Spinal cord (tissue), 10 donors: ENCODE results near the gene CYP4V2. TPM values are rescaled to one million over a fixed set of nuclear protein-coding genes. Genes with fewer than 3 reads are reported as not detected.

ENCODE experiments used
- DNase-seq, 6 donors: peaks; one replicate each; pipeline versions ENCODE4 v3.0.0 to v3.0.0-alpha.2; 2013 to 2015; ENCODE audit warnings: low spot score in 6 of 6, low read depth in 4 of 6
- H3K27ac ChIP-seq: one replicate; pipeline ENCODE4 v1.5.1; 2013; ENCODE audit warnings: low read depth, low read length, control low read depth
- H3K27me3 ChIP-seq: one replicate; pipeline ENCODE4 v1.6.1; 2013; ENCODE audit warnings: low read length; ENCODE audit not compliant: control insufficient read depth, insufficient read depth
- H3K36me3 ChIP-seq: one replicate; pipeline ENCODE4 v1.6.1; 2013; ENCODE audit warnings: low read length; ENCODE audit not compliant: control insufficient read depth, insufficient read depth
- H3K4me1 ChIP-seq: one replicate; pipeline ENCODE4 v1.6.1; 2013; ENCODE audit warnings: low read length; ENCODE audit not compliant: control insufficient read depth, insufficient read depth
- H3K4me3 ChIP-seq: one replicate; pipeline ENCODE4 v1.5.1; 2013; ENCODE audit warnings: low read depth, low read length, control low read depth
- H3K9me3 ChIP-seq: one replicate; pipeline ENCODE4 v1.6.1; 2013; ENCODE audit warnings: low read length; ENCODE audit not compliant: control insufficient read depth, insufficient read depth
- WGBS: methylation state at CpG from one replicate; pipeline ENCODE4 v1.1.5; 2013; ENCODE audit warnings: missing lambda C conversion rate; ENCODE audit not compliant: insufficient coverage; 5-methylcytosine and 5-hydroxymethylcytosine counted together
- polyA plus RNA-seq, 2 donors: library from polyadenylated mRNA; unstranded; fragments of 120-200 nt; gene quantifications; one replicate each; pipeline ENCODE4 v1.2.1, GENCODE V29; 2013; ENCODE audit not compliant: insufficient read length in 2 of 2
- total RNA-seq, 2 donors: library from RNA; depleted of rRNA in 1 of 2; stranded (reverse); fragments of 120-200 nt in 1 of 2; fragments of >200 nt in 1 of 2; gene quantifications; one replicate each; pipeline versions ENCODE4 v1.2.3 to v1.2.4, GENCODE V29; 2013 to 2014
- donor health status: healthy.

The CYP4V2 gene
- total and polyA plus RNA-seq, 4 donors = 11.3 to 25.9 (median 17.8) TPM

DNA sequence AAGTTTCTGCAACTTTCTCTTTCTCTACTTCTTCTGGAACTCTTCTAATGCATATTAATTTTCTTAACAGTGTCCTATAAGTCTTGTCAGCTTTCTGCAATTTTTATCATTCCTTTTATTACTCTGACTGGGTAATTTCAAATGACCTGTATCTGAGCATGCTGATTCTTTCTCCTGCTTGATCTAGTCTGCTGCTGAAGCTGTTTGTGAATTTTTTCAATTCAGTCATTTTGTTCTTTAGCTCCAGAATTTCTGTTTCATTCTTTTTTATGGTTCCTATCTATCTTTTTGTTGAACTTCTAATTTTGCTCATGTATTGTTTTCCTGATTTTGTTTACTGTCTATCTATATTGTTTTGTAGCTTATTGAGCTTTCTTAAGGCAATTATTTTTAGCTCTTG, 34.5 kb downstream of the CYP4V2 start:
- Histone ChIP-seq H3K4me1 (no peaks in the 10 kb centered on the region), H3K9me3 (peaks cover 11% of the 10 kb centered on the region), H3K27ac (no peak overlapping the region), H3K27me3 (no peaks in the 10 kb centered on the region), H3K4me3 (no peak overlapping the region), H3K36me3 (no peaks in the 10 kb centered on the region)
- no peak for DNase-seq

DNA sequence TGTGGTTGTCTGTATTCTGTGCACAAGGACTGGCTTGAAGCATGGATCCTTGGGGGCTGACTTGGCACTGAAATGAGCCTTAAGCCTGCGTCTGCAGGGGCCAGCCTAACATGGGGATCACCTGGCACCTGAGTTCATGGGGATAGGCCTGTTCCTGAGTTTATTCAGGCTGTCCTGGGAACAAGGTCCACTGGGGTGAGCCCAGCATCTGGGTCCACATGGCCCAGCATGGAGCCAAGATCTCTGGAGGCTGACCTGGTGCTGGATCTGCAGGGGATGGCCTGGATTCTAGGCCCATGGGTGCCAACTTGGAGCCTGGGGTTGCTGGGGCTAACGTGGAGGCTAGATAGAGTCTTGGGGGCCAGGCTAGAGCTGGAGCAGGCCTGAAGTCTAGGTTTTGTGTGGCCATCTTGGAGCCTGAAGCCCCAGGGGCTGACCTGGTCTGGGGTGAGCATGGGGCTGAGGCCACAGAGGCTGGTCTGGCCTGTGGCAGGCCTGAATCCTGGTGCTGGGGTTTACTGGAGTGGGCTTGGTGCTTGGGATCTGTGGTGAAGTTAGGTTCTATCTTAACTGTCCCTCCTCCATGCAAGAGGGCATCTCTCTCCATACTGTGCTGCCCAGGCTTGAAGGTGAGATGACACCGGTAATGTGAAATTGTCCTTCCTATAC, 35.3 kb downstream of the CYP4V2 start:
- H3K4me3 ChIP-seq = no peak overlapping the region
- H3K4me1 ChIP-seq = no peaks in the 10 kb centered on the region
- no peaks in the 10 kb centered on the region for H3K36me3 ChIP-seq
- no peak overlapping the region for H3K27ac ChIP-seq
- peaks cover 11% of the 10 kb centered on the region for H3K9me3 ChIP-seq
- 82% methylated on average over 3 of the region's 3 CpGs for WGBS
- no peaks in the 10 kb centered on the region for H3K27me3 ChIP-seq
- DNase-seq = no peak

DNA sequence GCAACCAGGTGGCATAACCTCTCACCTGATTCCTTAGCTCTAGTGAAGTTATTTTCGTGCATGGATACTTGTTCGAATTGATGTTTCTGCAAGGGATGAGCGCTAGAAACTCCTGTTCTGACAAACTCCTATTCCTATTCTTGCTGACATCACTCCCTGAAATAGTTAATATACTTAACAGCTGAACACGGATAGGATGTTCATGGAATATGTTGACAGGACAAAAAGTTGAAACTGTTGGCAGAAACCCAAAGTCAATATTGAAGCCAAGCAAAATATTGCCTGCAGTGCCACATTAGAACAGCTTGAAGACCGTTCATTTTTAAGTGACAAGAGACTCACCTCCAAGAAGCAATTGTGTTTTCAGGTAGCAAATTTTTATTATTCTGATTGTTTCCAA, 35.9 kb downstream of the CYP4V2 start, which contains the start of gene KLKB1:
TSS of gene KLKB1 (plus strand) at position 287 of the 400 bp plus-strand sequence. CDS start 689 bp downstream, outside the sequence.
- Histone ChIP-seq H3K36me3 (no peaks in the 10 kb centered on the region), H3K27ac (no peak within 1 kb of the TSS), H3K4me1 (no peaks in the 10 kb centered on the region), H3K27me3 (no peaks in the 10 kb centered on the region), H3K4me3 (no peak within 1 kb of the TSS), H3K9me3 (peaks cover 11% of the 10 kb centered on the region)
- DNase-seq = peak in 2 of 6 donors; percentile 32 to 57
- no CpG with 5 or more reads among the region's 5 CpGs for WGBS

GRCh38 chr4:186227744-186228513, 36.6 kb downstream of the CYP4V2 start:
- no peak for DNase-seq
- WGBS = no CpG with 5 or more reads among the region's 2 CpGs
- no peaks in the 10 kb centered on the region for H3K36me3 ChIP-seq
- no peak overlapping the region for H3K4me3 ChIP-seq
- peaks cover 11% of the 10 kb centered on the region for H3K9me3 ChIP-seq
- H3K27ac ChIP-seq = no peak overlapping the region
- H3K27me3 ChIP-seq = no peaks in the 10 kb centered on the region
- H3K4me1 ChIP-seq = no peaks in the 10 kb centered on the region

DNA sequence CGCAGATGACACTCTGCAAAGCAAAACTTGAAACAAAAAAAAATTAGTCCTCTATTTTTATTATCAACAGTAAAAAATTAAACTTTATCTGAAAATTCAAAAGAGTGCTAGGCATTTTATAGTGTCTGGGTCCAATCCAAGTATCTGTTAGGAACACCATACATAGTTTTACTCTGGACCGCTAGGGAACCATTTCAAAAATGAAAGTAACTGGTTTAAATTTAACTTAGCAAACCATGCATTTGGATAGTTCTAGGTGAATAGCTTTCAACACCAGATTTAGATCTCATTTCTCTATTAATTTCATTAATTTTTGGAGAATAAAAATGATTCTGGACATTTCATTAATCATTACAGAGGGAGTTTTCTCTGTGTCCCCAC, 37.1 kb downstream of the CYP4V2 start:
- Histone ChIP-seq H3K27ac (no peak overlapping the region), H3K4me3 (no peak overlapping the region), H3K9me3 (peaks cover 11% of the 10 kb centered on the region), H3K27me3 (no peaks in the 10 kb centered on the region), H3K36me3 (no peaks in the 10 kb centered on the region), H3K4me1 (no peaks in the 10 kb centered on the region)
- no CpG with 5 or more reads among the region's 2 CpGs for WGBS
- no peak for DNase-seq

DNA sequence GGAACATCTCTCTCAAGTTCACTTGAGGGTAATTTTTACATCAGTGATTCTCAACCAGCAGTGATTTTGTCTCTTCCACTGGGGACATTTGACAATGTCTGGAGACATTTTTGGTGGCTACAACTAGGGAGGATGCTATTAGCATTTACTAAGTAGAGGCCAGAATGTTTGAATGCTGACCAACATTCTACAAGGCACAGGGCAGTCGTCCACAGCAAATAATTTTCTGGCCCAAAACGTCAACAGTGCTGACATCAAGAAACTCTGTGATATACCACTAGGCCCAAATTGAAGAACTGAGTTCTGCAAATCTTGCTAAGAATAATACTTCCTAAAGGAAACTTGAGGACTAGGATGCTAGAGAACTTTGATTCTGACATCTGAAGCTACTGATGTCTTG, 43.0 kb downstream of the CYP4V2 start:
- no peak overlapping the region for H3K4me3 ChIP-seq
- no peaks in the 10 kb centered on the region for H3K27me3 ChIP-seq
- no peak overlapping the region for H3K27ac ChIP-seq
- H3K9me3 ChIP-seq = no peaks in the 10 kb centered on the region
- no peaks in the 10 kb centered on the region for H3K36me3 ChIP-seq
- H3K4me1 ChIP-seq = no peaks in the 10 kb centered on the region
- WGBS = no CpG with 5 or more reads among the region's 2 CpGs
- DNase-seq = no peak

- DNase-seq = no peak
- 100% methylated on average over 1 of the region's 4 CpGs for WGBS
- Histone ChIP-seq H3K4me3 (no peak overlapping the region), H3K27me3 (no peaks in the 10 kb centered on the region), H3K36me3 (no peaks in the 10 kb centered on the region), H3K4me1 (no peaks in the 10 kb centered on the region), H3K27ac (no peak overlapping the region), H3K9me3 (no peaks in the 10 kb centered on the region)
Measured at GRCh38 chr4:186236126-186236525, 44.8 kb downstream of the CYP4V2 start.

DNA sequence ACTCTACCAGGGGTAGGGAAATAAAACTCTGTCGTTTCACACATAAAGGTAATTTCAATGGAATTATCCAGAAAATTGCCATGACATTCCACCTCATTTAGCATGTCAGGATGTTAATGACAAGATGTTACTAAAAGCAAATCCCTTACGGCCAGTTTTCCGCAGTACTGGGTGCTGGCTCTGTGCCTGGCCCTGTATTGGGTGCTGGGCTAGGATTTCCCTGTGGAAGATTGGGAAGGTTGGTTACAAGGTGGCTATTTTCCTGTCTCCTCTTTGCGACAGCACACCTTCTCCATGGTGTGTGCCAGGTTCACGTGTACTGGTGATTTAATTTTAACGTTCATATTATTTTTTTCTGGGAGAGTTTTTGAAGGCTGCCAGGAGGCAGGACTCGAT, 49.1 kb downstream of the CYP4V2 start:
- no peaks in the 10 kb centered on the region for H3K4me1 ChIP-seq
- H3K9me3 ChIP-seq = no peaks in the 10 kb centered on the region
- H3K36me3 ChIP-seq = no peaks in the 10 kb centered on the region
- 71% methylated on average over 3 of the region's 7 CpGs for WGBS
- no peak overlapping the region for H3K27ac ChIP-seq
- H3K27me3 ChIP-seq = no peaks in the 10 kb centered on the region
- H3K4me3 ChIP-seq = no peak overlapping the region
- DNase-seq = no peak

DNA sequence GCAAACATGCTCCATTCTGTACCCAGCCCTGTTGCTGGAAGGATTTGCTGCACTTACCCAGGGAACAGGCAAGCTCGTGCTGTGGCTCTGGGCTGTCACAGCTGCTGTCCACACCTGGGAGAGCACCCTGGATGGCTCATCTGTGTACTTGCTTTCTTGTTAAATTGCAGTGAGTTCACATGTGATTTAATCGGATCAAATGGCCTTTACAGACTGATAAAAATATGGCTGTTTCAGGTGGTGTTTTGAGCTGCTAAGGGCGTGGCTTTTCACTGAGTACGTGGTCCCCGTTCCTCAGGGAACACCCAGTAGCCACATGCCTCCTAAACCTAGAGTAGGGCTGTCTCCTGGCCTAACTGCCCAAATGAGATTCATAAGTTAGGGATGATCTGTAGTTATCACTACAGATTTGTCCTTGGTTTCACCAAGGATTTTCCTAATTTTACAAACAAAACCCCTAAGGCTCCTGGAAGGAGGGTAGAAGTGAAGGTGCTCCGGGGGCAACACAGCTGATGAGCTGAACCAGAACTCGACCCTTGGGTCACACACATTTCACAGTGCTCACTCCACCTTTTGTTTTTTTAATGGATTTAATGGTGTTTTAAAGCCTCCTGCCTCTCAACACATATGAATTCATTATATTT, 49.6 kb downstream of the CYP4V2 start:
- no peak overlapping the region for H3K27ac ChIP-seq
- no peak for DNase-seq
- no peaks in the 10 kb centered on the region for H3K4me1 ChIP-seq
- H3K4me3 ChIP-seq = no peak overlapping the region
- H3K36me3 ChIP-seq = no peaks in the 10 kb centered on the region
- no peaks in the 10 kb centered on the region for H3K27me3 ChIP-seq
- no peaks in the 10 kb centered on the region for H3K9me3 ChIP-seq
- 73% methylated on average over 5 of the region's 7 CpGs for WGBS
